ENCODE measurements around the gene PRKCE.

Gene PRKCE

GRCh38 chr2:45669032-45669486 lies 17.6 kb downstream of the PRKCE start:
- TF ChIP-seq, protein P1, sequence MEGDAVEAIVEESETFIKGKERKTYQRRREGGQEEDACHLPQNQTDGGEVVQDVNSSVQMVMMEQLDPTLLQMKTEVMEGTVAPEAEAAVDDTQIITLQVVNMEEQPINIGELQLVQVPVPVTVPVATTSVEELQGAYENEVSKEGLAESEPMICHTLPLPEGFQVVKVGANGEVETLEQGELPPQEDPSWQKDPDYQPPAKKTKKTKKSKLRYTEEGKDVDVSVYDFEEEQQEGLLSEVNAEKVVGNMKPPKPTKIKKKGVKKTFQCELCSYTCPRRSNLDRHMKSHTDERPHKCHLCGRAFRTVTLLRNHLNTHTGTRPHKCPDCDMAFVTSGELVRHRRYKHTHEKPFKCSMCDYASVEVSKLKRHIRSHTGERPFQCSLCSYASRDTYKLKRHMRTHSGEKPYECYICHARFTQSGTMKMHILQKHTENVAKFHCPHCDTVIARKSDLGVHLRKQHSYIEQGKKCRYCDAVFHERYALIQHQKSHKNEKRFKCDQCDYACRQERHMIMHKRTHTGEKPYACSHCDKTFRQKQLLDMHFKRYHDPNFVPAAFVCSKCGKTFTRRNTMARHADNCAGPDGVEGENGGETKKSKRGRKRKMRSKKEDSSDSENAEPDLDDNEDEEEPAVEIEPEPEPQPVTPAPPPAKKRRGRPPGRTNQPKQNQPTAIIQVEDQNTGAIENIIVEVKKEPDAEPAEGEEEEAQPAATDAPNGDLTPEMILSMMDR (IDR thresholded peaks at IDR 0.05; ENCODE audit: low read depth, low read length): no peak
- DNase-seq (ENCODE audit: extremely low read depth, low read depth): no peak

GRCh38 chr2:45670646-45671045 lies 19.2 kb downstream of the PRKCE start:
- TF ChIP-seq, protein P1 (IDR thresholded peaks at IDR 0.05; ENCODE audit: low read depth, low read length): no peak
- DNase-seq (ENCODE audit: extremely low read depth, low read depth): no peak

DNA sequence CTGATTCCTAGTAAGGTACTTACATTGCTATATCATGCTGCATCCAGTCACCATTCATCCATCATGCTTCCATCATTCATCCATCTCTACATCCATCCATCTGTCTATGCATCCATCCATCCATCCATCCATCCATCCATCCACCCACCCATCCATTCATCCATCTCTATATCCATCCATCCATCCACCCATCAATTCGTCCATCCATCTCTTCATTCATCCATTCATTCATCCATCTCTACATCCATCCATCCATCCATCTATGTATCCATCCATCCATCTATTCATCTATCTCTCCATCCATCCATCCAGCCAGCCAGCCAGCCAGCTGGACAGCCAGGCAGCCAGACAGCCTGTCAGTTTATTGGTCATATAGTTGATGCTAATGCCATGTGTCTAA lies 20.7 kb downstream of the PRKCE start:
- TF ChIP-seq, protein P1 (IDR thresholded peaks at IDR 0.05; ENCODE audit: low read depth, low read length): no peak
- DNase-seq (ENCODE audit: extremely low read depth, low read depth): no peak

- TF ChIP-seq, protein P1 (IDR thresholded peaks at IDR 0.05; ENCODE audit: low read depth, low read length): no peak
- no peak for DNase-seq (ENCODE audit: extremely low read depth, low read depth)
Observed at GRCh38 chr2:45674035-45674816, 22.8 kb downstream of the PRKCE start.

- DNase-seq (ENCODE audit: extremely low read depth, low read depth): no peak
- TF ChIP-seq, protein P1 (IDR thresholded peaks at IDR 0.05; ENCODE audit: low read depth, low read length): no peak
Observed at GRCh38 chr2:45675263-45675812, 23.9 kb downstream of the PRKCE start.

DNA sequence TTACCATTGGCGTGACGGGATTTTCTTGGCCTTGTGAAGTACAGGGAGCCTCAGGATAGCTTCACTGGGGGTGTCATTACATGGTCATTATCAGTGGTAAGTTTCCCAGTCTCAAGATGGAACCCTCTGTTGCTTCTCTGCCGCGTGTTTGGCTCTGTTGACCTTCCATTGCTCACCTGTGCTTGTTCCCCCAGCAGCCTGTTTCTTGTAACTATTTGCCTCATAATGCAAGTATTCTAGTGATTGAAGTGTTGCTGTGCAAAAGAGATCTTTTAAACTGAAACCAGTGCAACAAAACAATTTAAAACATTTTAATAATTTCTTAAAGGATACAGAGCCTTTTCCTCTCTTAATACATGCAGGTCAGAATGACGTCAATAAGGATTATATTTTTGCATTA lies 24.6 kb downstream of the PRKCE start:
- DNase-seq (ENCODE audit: extremely low read depth, low read depth): no peak
- TF ChIP-seq, protein P1 (IDR thresholded peaks at IDR 0.05; ENCODE audit: low read depth, low read length): no peak

DNA sequence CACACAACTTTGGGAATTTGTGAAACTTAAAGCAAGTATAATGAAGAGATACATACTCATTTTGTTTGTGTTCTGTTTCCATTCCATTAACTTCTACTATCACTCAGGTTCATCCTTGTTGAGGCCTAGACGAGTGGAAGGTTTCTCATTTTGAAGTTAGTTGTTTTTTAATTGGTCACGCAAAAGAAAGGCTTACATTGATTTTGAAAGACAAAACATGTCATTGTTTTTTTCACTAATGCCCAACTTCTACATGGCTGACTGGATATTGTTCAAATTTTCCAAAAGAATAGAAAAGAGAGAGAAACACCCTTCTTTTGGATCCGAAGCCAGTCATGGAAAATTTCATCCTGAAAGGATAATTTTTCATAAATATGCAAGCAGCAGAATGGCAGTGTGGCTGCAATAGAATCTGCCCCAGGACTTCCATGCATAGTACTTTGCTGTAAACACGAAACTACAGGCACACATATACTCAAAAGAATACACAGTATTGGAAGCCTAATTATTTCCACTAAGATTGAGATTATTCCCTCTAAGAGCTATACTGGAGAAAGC lies 27.4 kb downstream of the PRKCE start:
- DNase-seq (ENCODE audit: extremely low read depth, low read depth): no peak

More for the DNA sequence above, 27.4 kb downstream of the PRKCE start:
- TF ChIP-seq, protein P1 (IDR thresholded peaks at IDR 0.05; ENCODE audit: low read depth, low read length): no peak

All from AG09319 (cell line).